ENCODE measurements around the gene AKAP13.

- TF ChIP-seq POLR2A (IDR thresholded peaks at IDR 0.05) (no peak), CTCF (IDR thresholded peaks at IDR 0.05) (no peak)
Measured at GRCh38 chr15:85374831-85375230, 5.6 kb upstream of the AKAP13 start.

Data from uterus (tissue), 2 donors.